Mesodermal cell (in vitro differentiated cells): Measurements from ENCODE around the gene FSHR. TPM values are rescaled to one million over a fixed set of nuclear protein-coding genes. Genes with fewer than 3 reads are reported as not detected.

Source experiments
- H3K27ac ChIP-seq: 2 replicates; pipeline ENCODE4 v1.7.0; 2013; ENCODE audit warnings: mild to moderate bottlenecking, low read depth, low read length, moderate library complexity; ENCODE audit not compliant: severe bottlenecking
- H3K36me3 ChIP-seq: 2 replicates; pipeline ENCODE4 v1.7.1; 2013; ENCODE audit warnings: mild to moderate bottlenecking, low read length, moderate library complexity; ENCODE audit not compliant: control insufficient read depth, insufficient read depth
- H3K4me1 ChIP-seq: one replicate; pipeline ENCODE4 v1.7.1; 2013; ENCODE audit warnings: mild to moderate bottlenecking, low read length; ENCODE audit not compliant: insufficient read depth, control insufficient read depth, poor library complexity, severe bottlenecking
- H3K4me3 ChIP-seq: 2 replicates; pipeline ENCODE4 v1.7.0; 2013; ENCODE audit warnings: low read length, control low read depth, mild to moderate bottlenecking; ENCODE audit not compliant: insufficient read depth, poor library complexity, severe bottlenecking; ENCODE audit errors: extremely low read depth
- H3K9me3 ChIP-seq: 2 replicates; pipeline ENCODE4 v1.7.1; 2013; ENCODE audit warnings: mild to moderate bottlenecking, low read length, moderate library complexity; ENCODE audit not compliant: control insufficient read depth
- WGBS, 2 experiments: methylation state at CpG; one replicate each; pipeline ENCODE4 v1.1.5; 2013; ENCODE audit warnings: missing lambda C conversion rate in 2 of 2; ENCODE audit not compliant: insufficient coverage in 2 of 2; 5-methylcytosine and 5-hydroxymethylcytosine counted together
- polyA plus RNA-seq, 2 experiments: library from polyadenylated mRNA; stranded (reverse); fragments of 50-300 nt; gene quantifications; one replicate each; pipeline ENCODE4 v1.2.3, GENCODE V29; 2013

Gene FSHR, protein sequence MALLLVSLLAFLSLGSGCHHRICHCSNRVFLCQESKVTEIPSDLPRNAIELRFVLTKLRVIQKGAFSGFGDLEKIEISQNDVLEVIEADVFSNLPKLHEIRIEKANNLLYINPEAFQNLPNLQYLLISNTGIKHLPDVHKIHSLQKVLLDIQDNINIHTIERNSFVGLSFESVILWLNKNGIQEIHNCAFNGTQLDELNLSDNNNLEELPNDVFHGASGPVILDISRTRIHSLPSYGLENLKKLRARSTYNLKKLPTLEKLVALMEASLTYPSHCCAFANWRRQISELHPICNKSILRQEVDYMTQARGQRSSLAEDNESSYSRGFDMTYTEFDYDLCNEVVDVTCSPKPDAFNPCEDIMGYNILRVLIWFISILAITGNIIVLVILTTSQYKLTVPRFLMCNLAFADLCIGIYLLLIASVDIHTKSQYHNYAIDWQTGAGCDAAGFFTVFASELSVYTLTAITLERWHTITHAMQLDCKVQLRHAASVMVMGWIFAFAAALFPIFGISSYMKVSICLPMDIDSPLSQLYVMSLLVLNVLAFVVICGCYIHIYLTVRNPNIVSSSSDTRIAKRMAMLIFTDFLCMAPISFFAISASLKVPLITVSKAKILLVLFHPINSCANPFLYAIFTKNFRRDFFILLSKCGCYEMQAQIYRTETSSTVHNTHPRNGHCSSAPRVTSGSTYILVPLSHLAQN
- polyA plus RNA-seq (2013, experiment 1 of 2): 3.2 TPM
- 6.3 TPM for polyA plus RNA-seq (2013, experiment 2 of 2)

DNA sequence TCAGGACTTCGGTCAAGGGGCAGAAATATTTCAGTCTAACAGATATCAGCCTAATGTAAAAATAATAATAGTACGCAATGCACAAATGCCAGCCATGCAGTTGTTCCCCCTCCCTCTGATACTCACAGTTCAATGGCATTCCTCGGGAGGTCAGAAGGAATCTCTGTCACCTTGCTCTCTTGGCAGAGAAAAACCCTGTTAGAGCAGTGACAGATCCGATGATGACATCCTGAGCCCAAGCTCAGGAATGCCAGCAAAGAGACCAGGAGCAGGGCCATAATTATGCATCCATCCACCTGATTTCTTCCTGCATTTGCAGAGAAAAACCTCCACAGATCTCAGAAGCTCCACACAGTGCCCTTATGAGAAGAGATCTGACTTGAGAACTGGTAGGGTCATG lies at the start of gene FSHR:
TSS of gene FSHR (minus strand) at position 376 of the 400 bp plus-strand sequence. CDS start at position 278, 98 bp downstream.
- WGBS, 2 experiments: 69 to 75% methylated on average over 1 to 3 of the region's 4 CpGs
- Histone ChIP-seq H3K4me1 (peaks cover 30% of the 10 kb centered on the region), H3K27ac (peak within 1 kb of the TSS; percentile 69), H3K9me3 (no peaks in the 10 kb centered on the region), H3K36me3 (no peaks in the 10 kb centered on the region), H3K4me3 (no peak within 1 kb of the TSS)

DNA sequence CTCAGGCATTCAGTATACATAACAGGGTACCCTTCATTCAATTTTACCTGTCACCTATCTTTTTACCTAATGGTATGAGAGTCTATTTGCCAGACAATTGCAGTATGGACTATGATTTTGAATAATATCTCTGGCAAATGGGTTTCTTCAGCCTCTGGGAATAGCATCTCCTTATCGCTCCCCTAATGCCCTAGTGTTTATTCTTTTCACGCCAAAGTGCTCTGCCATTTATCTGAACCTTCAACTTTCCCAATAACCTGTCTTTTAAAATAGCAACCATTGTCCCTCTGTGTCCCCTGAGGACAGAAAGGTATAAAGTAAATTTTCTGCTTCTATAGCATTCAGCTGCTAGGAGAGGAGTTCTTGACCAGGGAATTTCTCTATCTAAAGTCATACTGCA lies 45.0 kb upstream of the FSHR start:
- H3K4me1 ChIP-seq: no peaks in the 10 kb centered on the region
- no peak overlapping the region for H3K4me3 ChIP-seq
- H3K36me3 ChIP-seq: no peaks in the 10 kb centered on the region
- 100% methylated on average over 2 of the region's 2 CpGs for WGBS, 2 experiments
- no peaks in the 10 kb centered on the region for H3K9me3 ChIP-seq
- no peak overlapping the region for H3K27ac ChIP-seq

DNA sequence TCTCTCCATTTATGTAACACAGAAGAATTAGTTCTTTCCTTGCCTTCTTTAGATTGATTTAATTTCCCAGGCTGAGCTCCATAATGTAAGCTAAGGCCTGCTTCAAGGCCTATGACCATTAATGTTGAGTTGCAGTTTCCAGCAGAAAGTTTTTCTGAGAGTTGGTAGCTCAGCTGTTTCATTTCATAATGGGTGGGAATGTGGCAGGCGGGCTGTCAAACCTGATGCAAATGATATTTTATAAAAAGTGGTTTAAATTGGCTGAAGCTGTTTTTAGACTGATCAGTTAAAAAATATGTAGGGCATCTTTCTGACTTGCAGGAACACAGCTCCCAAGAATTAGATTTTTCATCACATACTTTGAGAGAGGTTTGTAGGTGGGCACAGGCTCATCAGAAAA lies 40.4 kb upstream of the FSHR start:
- Histone ChIP-seq H3K27ac (no peak overlapping the region), H3K36me3 (no peaks in the 10 kb centered on the region), H3K9me3 (no peaks in the 10 kb centered on the region), H3K4me3 (no peak overlapping the region), H3K4me1 (no peaks in the 10 kb centered on the region)
- 100% methylated on average over 1 of the region's 1 CpG; no CpG with 5 or more reads in 1 of the 2 experiments for WGBS, 2 experiments

DNA sequence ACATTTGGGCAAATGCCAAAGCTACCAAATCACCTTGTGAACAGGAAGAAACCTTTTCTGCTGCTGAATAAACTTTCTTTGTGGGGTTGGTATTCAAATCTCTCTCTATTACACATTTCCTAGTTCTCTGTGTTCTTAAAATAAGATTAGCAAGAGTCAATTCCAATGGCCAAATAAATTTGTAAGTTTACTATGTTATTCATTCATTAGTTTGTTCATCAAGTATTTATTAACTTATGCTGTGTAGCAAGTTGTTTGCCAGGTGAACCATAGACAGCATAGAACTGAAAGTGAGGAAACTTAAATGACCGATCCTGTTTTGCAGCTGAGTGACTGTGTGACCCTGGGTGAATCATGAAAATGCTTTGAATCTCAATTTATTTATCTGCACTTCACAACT lies 37.7 kb upstream of the FSHR start:
- no CpG with 5 or more reads among the region's 1 CpG for WGBS, 2 experiments
- no peak overlapping the region for H3K27ac ChIP-seq
- H3K4me3 ChIP-seq: no peak overlapping the region
- H3K4me1 ChIP-seq: peaks cover 3% of the 10 kb centered on the region
- no peaks in the 10 kb centered on the region for H3K9me3 ChIP-seq
- H3K36me3 ChIP-seq: no peaks in the 10 kb centered on the region

DNA sequence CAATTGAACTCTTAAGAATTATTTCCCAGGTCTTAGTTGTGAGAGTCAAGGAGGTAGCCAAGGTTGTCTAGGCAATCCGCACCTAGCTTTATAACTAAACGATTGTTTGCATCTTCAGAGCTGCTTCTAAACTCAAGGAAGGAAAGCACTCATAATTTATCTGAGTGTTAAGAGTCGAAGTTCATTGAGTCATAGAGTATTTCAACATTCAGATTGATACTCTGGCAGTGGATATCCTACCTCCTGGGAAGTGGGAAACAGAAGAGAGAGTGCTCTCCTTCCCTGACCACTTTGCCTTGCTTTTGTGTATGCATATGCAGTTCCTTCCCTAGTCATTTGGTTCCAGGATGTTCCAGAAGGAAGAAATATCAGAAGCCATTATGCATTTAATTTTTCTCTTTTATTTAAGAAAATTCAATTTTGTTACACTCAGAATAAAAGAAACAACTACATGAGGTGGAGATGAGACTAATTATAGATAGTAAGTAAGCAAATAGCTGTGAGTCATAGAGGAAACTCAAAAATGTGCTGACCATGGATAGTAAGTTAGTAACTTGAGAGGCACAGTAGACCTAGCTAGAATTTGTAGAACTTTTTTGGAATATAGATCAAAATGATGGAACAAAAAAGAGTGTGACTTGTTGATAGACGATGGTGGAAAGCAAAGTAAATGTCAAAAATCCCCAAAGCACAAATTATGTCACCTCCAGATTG lies 35.4 kb upstream of the FSHR start:
- Histone ChIP-seq H3K4me3 (no peak overlapping the region), H3K4me1 (peaks cover 3% of the 10 kb centered on the region), H3K36me3 (no peaks in the 10 kb centered on the region), H3K9me3 (no peaks in the 10 kb centered on the region), H3K27ac (no peak overlapping the region)
- 82 to 83% methylated on average over 2 of the region's 4 CpGs for WGBS, 2 experiments

DNA sequence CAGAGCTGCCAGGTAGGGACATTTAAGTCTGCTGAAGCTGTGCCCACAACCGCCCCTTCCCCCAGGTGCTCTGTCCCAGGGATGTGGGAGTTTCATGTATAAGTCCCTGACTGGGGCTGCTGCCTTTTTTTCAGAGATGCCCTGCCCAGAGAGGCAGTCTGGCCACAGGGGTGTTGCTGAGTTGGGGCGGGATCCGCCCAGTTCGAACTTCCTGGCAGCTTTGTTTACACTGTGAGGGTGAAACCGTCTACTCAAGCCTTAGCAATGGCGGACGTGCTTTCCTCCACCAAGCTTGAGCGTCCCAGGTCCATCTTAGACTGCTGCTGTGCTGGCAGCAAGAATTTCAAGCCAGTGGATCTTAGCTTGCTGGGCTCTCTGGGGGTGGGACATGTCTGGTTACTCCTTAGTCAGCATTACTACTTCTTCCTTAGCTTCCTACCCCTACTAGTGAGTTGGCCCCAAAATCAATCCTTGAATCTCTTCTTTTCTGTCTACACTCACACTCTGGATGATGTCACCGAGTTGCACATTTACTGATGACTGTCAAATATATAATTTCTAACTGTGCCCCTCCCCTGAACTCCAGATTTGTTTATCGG lies 31.8 kb upstream of the FSHR start:
- peaks cover 3% of the 10 kb centered on the region for H3K4me1 ChIP-seq
- no peak overlapping the region for H3K27ac ChIP-seq
- no peaks in the 10 kb centered on the region for H3K36me3 ChIP-seq
- no peak overlapping the region for H3K4me3 ChIP-seq
- no peaks in the 10 kb centered on the region for H3K9me3 ChIP-seq
- WGBS, 2 experiments: 97% methylated on average over 9 to 10 of the region's 10 CpGs

DNA sequence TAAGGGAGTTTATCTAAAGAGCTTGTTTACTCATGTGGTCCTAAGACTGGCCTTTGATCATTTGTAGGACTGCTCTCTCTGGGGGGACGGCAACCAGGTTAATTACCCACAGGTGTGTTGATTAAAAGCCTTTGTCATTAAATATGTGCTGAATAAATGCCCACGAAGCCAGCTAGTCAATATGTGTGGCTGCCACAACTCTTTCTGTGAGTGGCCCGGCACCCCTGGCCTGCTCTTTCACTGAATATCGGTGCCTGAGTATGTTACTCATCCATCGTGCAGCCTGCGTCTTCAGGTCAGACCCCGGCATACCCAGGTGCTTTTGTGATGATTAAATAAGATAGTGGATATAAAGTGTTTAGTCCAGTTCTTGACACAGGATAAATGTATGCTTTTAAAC lies 24.3 kb upstream of the FSHR start:
- Histone ChIP-seq H3K27ac (no peak overlapping the region), H3K4me1 (peaks cover 6% of the 10 kb centered on the region), H3K4me3 (no peak overlapping the region), H3K36me3 (no peaks in the 10 kb centered on the region), H3K9me3 (no peaks in the 10 kb centered on the region)
- 85 to 92% methylated on average over 4 of the region's 7 CpGs for WGBS, 2 experiments

DNA sequence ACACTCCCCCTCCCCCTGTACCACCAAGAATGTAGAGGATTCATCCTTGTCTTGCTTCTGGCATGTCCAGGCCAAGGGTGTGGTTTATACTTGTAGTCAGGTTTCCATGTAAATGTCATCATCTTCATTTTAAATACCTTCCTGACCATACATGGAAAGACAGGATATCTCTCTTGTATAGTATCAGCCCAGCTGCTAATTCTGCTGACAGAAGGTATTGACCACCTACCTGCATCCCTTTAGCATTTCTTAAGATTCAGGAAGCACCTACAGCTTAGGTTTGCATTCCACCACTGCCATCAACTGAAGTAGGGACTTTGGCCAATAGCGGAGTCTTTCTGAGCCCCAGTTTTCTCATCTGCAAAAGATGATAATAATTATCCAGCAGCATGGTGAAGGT lies 22.9 kb upstream of the FSHR start:
- H3K27ac ChIP-seq: no peak overlapping the region
- no peaks in the 10 kb centered on the region for H3K36me3 ChIP-seq
- WGBS, 2 experiments: 100% methylated on average over 1 of the region's 1 CpG

DNA sequence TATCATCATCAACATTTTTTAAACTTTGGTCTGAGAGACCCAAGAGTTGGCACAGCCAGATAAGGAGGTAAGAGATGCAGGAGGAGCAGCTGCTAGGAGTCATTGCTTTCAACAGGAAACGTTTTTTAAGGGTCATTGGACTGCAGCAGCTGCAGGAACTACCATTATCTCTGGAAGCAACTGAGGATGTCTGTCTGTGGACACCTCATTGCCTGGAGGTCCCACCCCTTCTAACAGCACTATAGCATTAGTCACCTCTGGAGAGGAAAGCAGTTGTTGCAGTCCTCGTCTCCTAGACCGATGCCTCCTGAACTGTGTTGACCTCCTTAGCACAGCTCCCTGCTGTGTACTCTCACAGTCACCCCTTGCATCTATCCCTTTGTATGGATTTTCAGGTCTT lies 21.5 kb upstream of the FSHR start:
- no peaks in the 10 kb centered on the region for H3K9me3 ChIP-seq
- no peak overlapping the region for H3K4me3 ChIP-seq
- 80 to 100% methylated on average over 1 to 2 of the region's 3 CpGs for WGBS, 2 experiments
- no peaks in the 10 kb centered on the region for H3K36me3 ChIP-seq
- H3K27ac ChIP-seq: no peak overlapping the region
- H3K4me1 ChIP-seq: peaks cover 6% of the 10 kb centered on the region

More for the DNA sequence above, 22.9 kb upstream of the FSHR start:
- Histone ChIP-seq H3K4me3 (no peak overlapping the region), H3K9me3 (no peaks in the 10 kb centered on the region), H3K4me1 (peaks cover 6% of the 10 kb centered on the region)

DNA sequence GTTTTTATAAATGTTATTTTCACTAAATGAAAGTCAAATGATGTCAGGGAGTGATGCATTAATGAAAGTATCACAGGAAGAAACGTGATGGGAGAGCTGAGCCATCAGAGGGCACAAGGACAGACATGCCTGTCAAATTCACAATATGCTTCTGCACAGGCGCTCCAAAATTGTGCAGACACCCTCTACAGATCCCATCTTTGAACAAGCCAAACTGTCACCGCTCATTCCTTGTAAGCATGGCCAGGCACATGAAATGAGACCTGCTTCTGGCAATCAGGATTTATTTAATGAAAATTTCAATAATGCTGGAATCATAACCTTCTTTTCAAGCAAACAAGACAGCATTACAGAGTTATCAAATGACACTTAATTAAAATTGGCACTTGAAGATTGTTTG lies 20.4 kb upstream of the FSHR start:
- 88 to 100% methylated on average over 1 to 3 of the region's 3 CpGs for WGBS, 2 experiments
- no peaks in the 10 kb centered on the region for H3K9me3 ChIP-seq
- H3K4me3 ChIP-seq: no peak overlapping the region
- H3K4me1 ChIP-seq: peaks cover 6% of the 10 kb centered on the region
- H3K27ac ChIP-seq: no peak overlapping the region
- no peaks in the 10 kb centered on the region for H3K36me3 ChIP-seq
